HL-60 (cell line): ENCODE data around the gene PLXNA3.
A peak's percentile ranks its signal among the peaks of the same experiment; 100 is the strongest.

Experiments
- DNase-seq, 2 experiments: peaks; one replicate each; pipeline ENCODE4 v3.0.0-alpha.2; 2010 to 2020; ENCODE audit warnings: low read depth in 1 of 2, low spot score in 1 of 2
- H3K27ac ChIP-seq: fragments of 250-450 bp; sonication (Bioruptor Pico); replicated peaks from 2 replicates; pipeline ENCODE4 v1.5.1; 2020; ENCODE audit warnings: mild to moderate bottlenecking, moderate library complexity
- H3K27me3 ChIP-seq: fragments of 250-450 bp; sonication (Bioruptor Pico); 2 replicates; pipeline ENCODE4 v1.5.1; 2021; ENCODE audit warnings: mild to moderate bottlenecking, moderate library complexity; ENCODE audit not compliant: insufficient read depth, poor library complexity, severe bottlenecking
- H3K4me3 ChIP-seq: replicated peaks from 2 replicates; pipeline ENCODE4 v1.5.1; 2011; ENCODE audit warnings: mild to moderate bottlenecking, control low read depth, low read length; ENCODE audit not compliant: insufficient read depth
- CTCF ChIP-seq: IDR thresholded peaks from one replicate; pipeline ENCODE4 v1.5.1; 2011; ENCODE audit warnings: low read length, control low read depth, inconsistent platforms; ENCODE audit not compliant: insufficient read depth
- GABPA ChIP-seq: IDR thresholded peaks from 2 replicates; pipeline ENCODE4 v1.6.1; 2012; ENCODE audit warnings: low read depth
- POLR2AphosphoS5 ChIP-seq: IDR thresholded peaks from 2 replicates; pipeline ENCODE4 v1.6.1; 2012; ENCODE audit warnings: low read depth
- REST ChIP-seq: IDR thresholded peaks from 2 replicates; pipeline ENCODE4 v1.6.1; 2012; ENCODE audit warnings: low read depth; ENCODE audit not compliant: insufficient replicate concordance
- SPI1 ChIP-seq: IDR thresholded peaks from 2 replicates; pipeline ENCODE4 v1.6.1; 2012; ENCODE audit warnings: low read depth, mild to moderate bottlenecking, borderline replicate concordance

Gene PLXNA3

GRCh38 chrX:154464806-154465365 lies 6.8 kb downstream of the PLXNA3 start:
- H3K4me3 ChIP-seq: no peak overlapping the region
- TF ChIP-seq CTCF: no peak
- TF ChIP-seq SPI1: no peak
- no peak for TF ChIP-seq GABPA
- no peak for TF ChIP-seq POLR2AphosphoS5
- no peak for TF ChIP-seq REST
- H3K27ac ChIP-seq: no peak overlapping the region
- no peak for DNase-seq
- H3K27me3 ChIP-seq: no peaks in the 10 kb centered on the region

GRCh38 chrX:154465601-154466000 lies 7.5 kb downstream of the PLXNA3 start:
- Histone ChIP-seq H3K27ac (no peak overlapping the region), H3K4me3 (no peak overlapping the region), H3K27me3 (no peaks in the 10 kb centered on the region)
- DNase-seq: no peak
- TF ChIP-seq SPI1 (no peak), GABPA (no peak), POLR2AphosphoS5 (no peak), REST (no peak), CTCF (no peak)

GRCh38 chrX:154466036-154466435 lies 8.0 kb downstream of the PLXNA3 start:
- DNase-seq: peak in 1 of 2 experiments; percentile 8
- Histone ChIP-seq H3K27me3 (no peaks in the 10 kb centered on the region), H3K27ac (no peak overlapping the region), H3K4me3 (no peak overlapping the region)
- no peak for TF ChIP-seq CTCF
- no peak for TF ChIP-seq GABPA
- TF ChIP-seq REST: no peak
- TF ChIP-seq POLR2AphosphoS5: no peak
- TF ChIP-seq SPI1: no peak
